GM12875 (cell line): ENCODE measurements around the gene PCDHGB5.

ENCODE experiments used
- H3K4me3 ChIP-seq: one replicate; pipeline ENCODE4 v1.5.1; 2011; ENCODE audit warnings: low read depth, low read length, control low read depth
- CTCF ChIP-seq: IDR thresholded peaks from 2 replicates; pipeline ENCODE4 v1.5.1; 2011; ENCODE audit warnings: low read depth, mild to moderate bottlenecking, control low read depth, inconsistent platforms, low read length, moderate library complexity, borderline replicate concordance; ENCODE audit not compliant: insufficient read depth

The PCDHGB5 gene

GRCh38 chr5:141397756-141398551 lies at the start of gene PCDHGB5:
PCDHGB5 (plus strand) TSS chr5:141397947; CDS start chr5:141398128, 181 bp downstream.
- peak within 1 kb of the TSS; percentile 41 for H3K4me3 ChIP-seq
- TF ChIP-seq CTCF = peak; percentile 65

- H3K4me3 ChIP-seq = no peak within 1 kb of the TSS
- TF ChIP-seq CTCF = peak; percentile 51; the same call in 1 of the 2 replicates
Observed at GRCh38 chr5:141349917-141350619, 47.7 kb upstream of the PCDHGB5 start, which contains the start of gene PCDHGB1. PCDHGB1 (plus strand) TSS chr5:141350099; CDS start chr5:141350261, 162 bp downstream.

GRCh38 chr5:141351591-141351990 lies 46.2 kb upstream of the PCDHGB5 start:
- no peak for TF ChIP-seq CTCF

GRCh38 chr5:141354900-141355469 lies 42.8 kb upstream of the PCDHGB5 start, which contains the start of gene PCDHGA4:
PCDHGA4 (plus strand) TSS chr5:141355021; CDS start chr5:141355108, 87 bp downstream.
- no peak within 1 kb of the TSS for H3K4me3 ChIP-seq

More at GRCh38 chr5:141351591-141351990, 46.2 kb upstream of the PCDHGB5 start:
- no peak overlapping the region for H3K4me3 ChIP-seq

GRCh38 chr5:141355641-141356040 lies 42.1 kb upstream of the PCDHGB5 start:
- H3K4me3 ChIP-seq = no peak overlapping the region
- no peak for TF ChIP-seq CTCF

More at GRCh38 chr5:141354900-141355469, 42.8 kb upstream of the PCDHGB5 start, which contains the start of gene PCDHGA4:
- TF ChIP-seq CTCF = peak; percentile 32; the same call in 1 of the 2 replicates

- no peak for TF ChIP-seq CTCF
- H3K4me3 ChIP-seq = no peak overlapping the region
Observed at GRCh38 chr5:141356133-141356532, 41.6 kb upstream of the PCDHGB5 start.
